Naive B cell (primary cell): Measurements from ENCODE around the gene ABHD17B. TPM values are rescaled to one million over a fixed set of nuclear protein-coding genes. Genes with fewer than 3 reads are reported as not detected.
A peak's percentile ranks its signal among the peaks of the same experiment; 100 is the strongest.

Source experiments
- ATAC-seq, 2 donors: fragments of 150-1000 bp; cut with Tn5 transposase; 2 replicates each; pipeline ENCODE4 v1.10.0; 2021; ENCODE audit warnings: low read depth in 2 of 2, mild to moderate bottlenecking in 2 of 2, moderate library complexity in 2 of 2
- DNase-seq: peaks from one replicate; pipeline ENCODE4 v3.0.0; 2022
- H3K27ac Mint-ChIP-seq, 6 donors: one replicate each; pipeline ENCODE4 v1.8.0; 2020 to 2022; ENCODE audit warnings: mild to moderate bottlenecking in 6 of 6, mixed read lengths in 6 of 6, moderate library complexity in 5 of 6, inconsistent platforms in 2 of 6
- H3K27me3 Mint-ChIP-seq, 3 donors: one replicate each; pipeline ENCODE4 v1.8.0; 2021 to 2022; ENCODE audit warnings: mixed read lengths in 3 of 3, mild to moderate bottlenecking in 1 of 3
- H3K36me3 Mint-ChIP-seq, 2 donors: one replicate each; pipeline ENCODE4 v1.8.0; 2020 to 2022; ENCODE audit warnings: mixed read lengths in 2 of 2, inconsistent platforms in 1 of 2, mild to moderate bottlenecking in 1 of 2
- H3K4me1 Mint-ChIP-seq, 3 donors: one replicate each; pipeline ENCODE4 v1.8.0; 2020 to 2022; ENCODE audit warnings: mixed read lengths in 3 of 3, inconsistent platforms in 1 of 3, mild to moderate bottlenecking in 1 of 3, moderate library complexity in 1 of 3
- H3K4me3 Mint-ChIP-seq, 8 donors: one replicate each; pipeline ENCODE4 v1.8.0; 2020 to 2022; ENCODE audit warnings: mild to moderate bottlenecking in 8 of 8, mixed read lengths in 8 of 8, moderate library complexity in 8 of 8, inconsistent platforms in 2 of 8
- H3K9me3 Mint-ChIP-seq, 7 donors: one replicate each; pipeline ENCODE4 v1.8.0; 2020 to 2022; ENCODE audit warnings: mixed read lengths in 7 of 7, mild to moderate bottlenecking in 5 of 7, inconsistent platforms in 2 of 7, moderate library complexity in 1 of 7
- polyA plus RNA-seq, 6 donors: library from polyadenylated mRNA; unstranded; fragments of 300-500 nt; fragmentation: Illumina TruSeq; gene quantifications; one replicate each; pipeline ENCODE4 v1.2.3, GENCODE V29; 2021; ENCODE audit warnings: low read depth in 6 of 6

ABHD17B gene
- polyA plus RNA-seq, 6 donors from 2014 or later: 47.4 to 83.9 (median 60.2) TPM

GRCh38 chr9:71928806-71929205, 17.8 kb upstream of the ABHD17B start:
- Mint-ChIP-seq H3K27me3 (no peaks in the 10 kb centered on the region), H3K36me3 (no peaks in the 10 kb centered on the region), H3K4me1 (peaks cover 14 to 34% (median 18%) of the 10 kb centered on the region in 3 donors), H3K9me3 (peaks cover 0 to 4% (median 0%) of the 10 kb centered on the region in 7 donors), H3K27ac (no peak overlapping the region), H3K4me3 (no peak overlapping the region)
- no peak for DNase-seq
- no peak for ATAC-seq

- no peaks in the 10 kb centered on the region for H3K36me3 Mint-ChIP-seq
- H3K9me3 Mint-ChIP-seq: peaks cover 0 to 4% (median 0%) of the 10 kb centered on the region in 7 donors
- ATAC-seq: no peak
Measured at GRCh38 chr9:71928376-71928775, 17.4 kb upstream of the ABHD17B start.

DNA sequence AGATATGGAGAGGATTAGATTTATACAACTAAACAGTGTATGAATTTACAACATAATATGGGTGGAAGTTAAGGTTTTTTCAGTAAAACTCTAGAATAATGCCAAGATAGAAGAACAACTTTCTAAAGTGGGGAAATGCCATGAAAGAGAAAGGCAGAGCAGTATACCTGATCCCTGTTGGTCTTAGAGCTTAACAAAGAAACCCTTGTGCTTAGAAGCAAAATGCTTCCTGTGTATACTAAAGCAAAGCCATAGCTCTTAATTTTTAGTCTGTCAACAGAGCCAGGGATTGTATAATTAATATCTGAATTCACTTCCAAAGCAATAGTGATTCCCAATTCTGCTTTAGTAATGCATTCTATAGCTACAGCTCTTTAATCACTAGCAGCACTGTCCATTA, 14.8 kb upstream of the ABHD17B start:
- H3K27ac Mint-ChIP-seq: peak overlapping the region in 1 of 6 donors; percentile 44
- H3K27me3 Mint-ChIP-seq: no peaks in the 10 kb centered on the region
- no peak for ATAC-seq
- no peaks in the 10 kb centered on the region for H3K9me3 Mint-ChIP-seq
- DNase-seq: no peak
- H3K4me3 Mint-ChIP-seq: no peak overlapping the region
- peaks cover 6 to 8% of the 10 kb centered on the region in 2 donors for H3K36me3 Mint-ChIP-seq
- peaks cover 18 to 43% (median 19%) of the 10 kb centered on the region in 3 donors for H3K4me1 Mint-ChIP-seq

More at GRCh38 chr9:71928376-71928775, 17.4 kb upstream of the ABHD17B start:
- Mint-ChIP-seq H3K27me3 (no peaks in the 10 kb centered on the region), H3K4me3 (no peak overlapping the region), H3K4me1 (peaks cover 12 to 38% (median 20%) of the 10 kb centered on the region in 3 donors), H3K27ac (peak overlapping the region in 1 of 6 donors; percentile 60)
- no peak for DNase-seq

DNA sequence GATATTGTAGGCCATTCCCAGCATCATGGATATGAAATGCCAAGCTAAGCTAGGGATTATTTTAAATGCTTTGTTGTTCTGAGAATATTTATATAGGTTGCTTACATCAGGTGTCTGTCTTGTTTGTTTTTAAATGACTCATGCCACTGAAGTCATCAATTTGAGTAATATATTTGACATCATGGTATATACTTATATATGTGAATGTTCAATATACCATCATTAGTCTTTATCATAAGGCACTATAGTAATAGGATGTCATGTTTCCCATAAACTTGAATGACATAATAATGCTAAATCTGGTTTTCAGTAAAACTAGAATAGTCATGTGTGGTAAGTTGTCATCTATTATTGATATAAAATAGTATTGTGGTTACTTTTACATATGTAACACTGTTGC, 13.6 kb upstream of the ABHD17B start:
- Mint-ChIP-seq H3K4me3 (no peak overlapping the region), H3K9me3 (no peaks in the 10 kb centered on the region), H3K4me1 (peaks cover 11 to 30% (median 13%) of the 10 kb centered on the region in 3 donors), H3K27me3 (no peaks in the 10 kb centered on the region), H3K27ac (no peak overlapping the region), H3K36me3 (peaks cover 8 to 9% of the 10 kb centered on the region in 2 donors)
- ATAC-seq (no peak), DNase-seq (no peak)

DNA sequence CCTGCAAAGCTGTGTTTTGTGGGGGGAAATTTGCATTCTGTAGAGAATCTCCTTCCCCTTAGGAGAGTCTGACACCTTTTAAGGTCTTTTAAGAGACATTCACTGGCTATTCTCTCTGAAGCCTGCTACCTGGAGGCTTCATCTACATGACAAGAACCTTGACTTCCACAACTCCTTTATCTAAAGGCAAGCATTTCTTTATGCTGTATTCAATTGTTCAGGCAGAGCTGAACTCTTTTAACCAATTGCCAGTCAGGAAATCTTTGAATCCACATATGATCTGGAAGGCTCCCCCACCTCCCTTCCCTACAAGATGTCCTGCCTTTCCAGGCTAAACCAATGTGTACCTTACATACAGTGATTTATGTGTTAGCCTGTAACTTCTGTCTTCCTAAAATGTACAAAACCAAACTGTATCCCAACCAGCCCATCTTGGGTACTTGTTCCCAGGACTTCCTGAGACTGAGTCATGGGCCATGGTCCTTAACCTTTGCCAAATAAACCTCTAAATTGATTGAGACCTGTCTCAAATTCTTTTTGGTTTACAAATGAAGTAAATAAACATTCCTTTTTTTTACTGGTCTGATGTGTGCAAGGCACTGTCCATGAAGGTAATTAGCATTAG, 10.3 kb upstream of the ABHD17B start:
- H3K27ac Mint-ChIP-seq: no peak overlapping the region
- no peak for DNase-seq
- H3K27me3 Mint-ChIP-seq: no peaks in the 10 kb centered on the region

DNA sequence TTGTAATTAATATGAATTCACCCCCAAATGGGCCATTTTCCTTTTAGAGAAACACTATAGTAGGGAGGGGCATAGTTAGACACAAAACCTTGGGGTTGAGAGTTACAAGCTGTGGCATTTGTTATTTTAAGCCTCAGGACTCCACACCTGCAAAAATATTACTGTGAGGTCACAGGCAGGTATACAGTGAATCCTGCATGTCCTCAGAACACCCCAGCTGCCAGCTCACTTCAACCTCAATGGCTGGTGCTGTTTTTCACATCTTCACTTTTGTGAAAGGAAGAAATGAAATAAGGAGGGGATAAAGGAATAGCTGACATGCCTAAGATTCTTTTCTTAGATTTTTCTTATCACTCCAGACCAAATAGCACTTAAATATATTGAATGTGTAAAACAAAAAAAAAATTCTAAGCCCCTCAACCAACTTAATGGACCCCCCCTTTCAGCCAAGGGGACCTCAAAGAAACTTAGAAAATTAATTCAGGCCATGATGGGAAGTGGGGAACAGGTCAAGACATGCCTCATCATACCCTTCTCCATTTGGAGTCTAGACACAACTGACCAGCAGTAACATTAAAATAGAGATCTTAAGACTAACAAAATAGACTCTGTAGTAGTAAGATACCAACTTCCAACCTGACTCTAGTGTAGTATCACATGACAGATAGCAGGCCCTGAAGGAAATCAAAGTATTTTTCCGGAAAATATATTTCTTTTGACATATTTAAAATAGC, 9.6 kb upstream of the ABHD17B start:
- no peak overlapping the region for H3K27ac Mint-ChIP-seq
- H3K4me3 Mint-ChIP-seq: no peak overlapping the region
- H3K36me3 Mint-ChIP-seq: peaks cover 8 to 9% of the 10 kb centered on the region in 2 donors
- DNase-seq (no peak), ATAC-seq (no peak)
- H3K9me3 Mint-ChIP-seq: no peaks in the 10 kb centered on the region
- peaks cover 18 to 46% (median 20%) of the 10 kb centered on the region in 3 donors for H3K4me1 Mint-ChIP-seq
- no peaks in the 10 kb centered on the region for H3K27me3 Mint-ChIP-seq

More for the DNA sequence above, 10.3 kb upstream of the ABHD17B start:
- H3K9me3 Mint-ChIP-seq: no peaks in the 10 kb centered on the region
- H3K4me1 Mint-ChIP-seq: peaks cover 14 to 41% (median 20%) of the 10 kb centered on the region in 3 donors
- peak overlapping the region in 1 of 8 donors; percentile 25 for H3K4me3 Mint-ChIP-seq
- ATAC-seq: no peak
- peaks cover 8 to 9% of the 10 kb centered on the region in 2 donors for H3K36me3 Mint-ChIP-seq

DNA sequence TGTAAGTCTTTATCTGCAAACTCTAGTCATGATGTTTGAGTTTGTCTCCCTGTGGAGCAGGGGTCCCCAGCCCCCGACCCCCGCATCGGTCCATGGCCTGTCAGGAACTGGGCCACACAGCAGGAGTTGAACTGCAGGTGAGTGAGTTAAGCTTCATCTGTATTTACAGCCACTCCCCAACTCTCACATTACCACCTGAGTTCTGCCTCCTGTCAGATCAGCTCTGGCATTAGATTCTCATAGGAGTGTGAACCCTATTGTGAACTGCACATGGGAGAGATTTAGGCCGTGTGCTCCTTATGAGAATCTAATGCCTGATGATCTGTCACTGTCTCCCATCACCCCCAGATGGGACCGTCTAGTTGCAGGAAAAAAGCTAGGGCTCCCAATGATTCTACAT, 7.4 kb upstream of the ABHD17B start:
- peak overlapping the region in 1 of 6 donors; percentile 51 for H3K27ac Mint-ChIP-seq
- no peak for ATAC-seq
- peaks cover 14 to 45% (median 25%) of the 10 kb centered on the region in 3 donors for H3K4me1 Mint-ChIP-seq

GRCh38 chr9:71916834-71917534, 6.0 kb upstream of the ABHD17B start:
- ATAC-seq (no peak), DNase-seq (no peak)
- no peak overlapping the region for H3K27ac Mint-ChIP-seq
- no peak overlapping the region for H3K4me3 Mint-ChIP-seq
- no peaks in the 10 kb centered on the region for H3K9me3 Mint-ChIP-seq
- H3K4me1 Mint-ChIP-seq: peaks cover 15 to 40% (median 35%) of the 10 kb centered on the region in 3 donors
- no peaks in the 10 kb centered on the region for H3K27me3 Mint-ChIP-seq
- peaks cover under 1 to 9% of the 10 kb centered on the region in 2 donors for H3K36me3 Mint-ChIP-seq

More for the DNA sequence above, 7.4 kb upstream of the ABHD17B start:
- DNase-seq: no peak
- H3K27me3 Mint-ChIP-seq: no peaks in the 10 kb centered on the region
- no peak overlapping the region for H3K4me3 Mint-ChIP-seq
- peaks cover 8 to 9% of the 10 kb centered on the region in 2 donors for H3K36me3 Mint-ChIP-seq
- no peaks in the 10 kb centered on the region for H3K9me3 Mint-ChIP-seq

GRCh38 chr9:71915495-71915894, 4.5 kb upstream of the ABHD17B start:
- peaks cover 0 to 7% of the 10 kb centered on the region in 2 donors for H3K36me3 Mint-ChIP-seq
- no peak for ATAC-seq
- no peaks in the 10 kb centered on the region for H3K27me3 Mint-ChIP-seq
- peaks cover 19 to 49% (median 40%) of the 10 kb centered on the region in 3 donors for H3K4me1 Mint-ChIP-seq
- H3K27ac Mint-ChIP-seq: no peak overlapping the region
- DNase-seq: no peak
- H3K4me3 Mint-ChIP-seq: no peak overlapping the region
- H3K9me3 Mint-ChIP-seq: no peaks in the 10 kb centered on the region

DNA sequence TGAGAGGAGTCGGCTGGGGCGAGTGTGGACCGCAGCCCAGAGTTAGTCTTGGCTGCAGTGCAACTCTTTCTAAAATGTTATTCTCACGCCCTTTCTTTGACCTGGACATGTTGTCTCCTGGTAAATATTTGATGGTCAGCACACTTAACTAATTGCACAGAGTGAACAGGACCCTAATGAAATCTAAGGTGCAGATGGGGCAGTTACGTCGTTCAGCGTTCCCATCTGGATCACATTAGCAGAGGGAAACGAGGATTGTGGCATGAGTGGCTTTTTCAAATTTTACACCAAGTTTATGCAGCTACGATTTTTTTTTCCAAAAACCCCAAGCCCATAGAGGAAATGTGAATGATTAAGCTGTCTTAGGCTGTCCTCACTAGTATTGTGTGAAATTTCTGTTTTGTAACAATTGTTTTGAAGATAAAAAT, 929 bp upstream of the ABHD17B start:
- no peaks in the 10 kb centered on the region for H3K27me3 Mint-ChIP-seq
- DNase-seq (no peak), ATAC-seq (no peak)
- H3K36me3 Mint-ChIP-seq: peaks cover 0 to 7% of the 10 kb centered on the region in 2 donors
- H3K4me3 Mint-ChIP-seq: peak overlapping the region; percentile 94 to 100 (median 100)
- peaks cover 37 to 64% (median 60%) of the 10 kb centered on the region in 3 donors for H3K4me1 Mint-ChIP-seq
- H3K27ac Mint-ChIP-seq: peak overlapping the region; percentile 93 to 99 (median 98)
- H3K9me3 Mint-ChIP-seq: no peaks in the 10 kb centered on the region

GRCh38 chr9:71910650-71911060, 338 bp downstream of the ABHD17B start:
- no peak for DNase-seq
- peaks cover 40 to 68% (median 67%) of the 10 kb centered on the region in 3 donors for H3K4me1 Mint-ChIP-seq
- ATAC-seq: peak; percentile 22 to 27
- no peaks in the 10 kb centered on the region for H3K9me3 Mint-ChIP-seq
- H3K4me3 Mint-ChIP-seq: peak overlapping the region; percentile 94 to 100 (median 100)
- peaks cover 0 to 7% of the 10 kb centered on the region in 2 donors for H3K36me3 Mint-ChIP-seq
- H3K27me3 Mint-ChIP-seq: no peaks in the 10 kb centered on the region
- H3K27ac Mint-ChIP-seq: peak overlapping the region; percentile 93 to 99 (median 98)

DNA sequence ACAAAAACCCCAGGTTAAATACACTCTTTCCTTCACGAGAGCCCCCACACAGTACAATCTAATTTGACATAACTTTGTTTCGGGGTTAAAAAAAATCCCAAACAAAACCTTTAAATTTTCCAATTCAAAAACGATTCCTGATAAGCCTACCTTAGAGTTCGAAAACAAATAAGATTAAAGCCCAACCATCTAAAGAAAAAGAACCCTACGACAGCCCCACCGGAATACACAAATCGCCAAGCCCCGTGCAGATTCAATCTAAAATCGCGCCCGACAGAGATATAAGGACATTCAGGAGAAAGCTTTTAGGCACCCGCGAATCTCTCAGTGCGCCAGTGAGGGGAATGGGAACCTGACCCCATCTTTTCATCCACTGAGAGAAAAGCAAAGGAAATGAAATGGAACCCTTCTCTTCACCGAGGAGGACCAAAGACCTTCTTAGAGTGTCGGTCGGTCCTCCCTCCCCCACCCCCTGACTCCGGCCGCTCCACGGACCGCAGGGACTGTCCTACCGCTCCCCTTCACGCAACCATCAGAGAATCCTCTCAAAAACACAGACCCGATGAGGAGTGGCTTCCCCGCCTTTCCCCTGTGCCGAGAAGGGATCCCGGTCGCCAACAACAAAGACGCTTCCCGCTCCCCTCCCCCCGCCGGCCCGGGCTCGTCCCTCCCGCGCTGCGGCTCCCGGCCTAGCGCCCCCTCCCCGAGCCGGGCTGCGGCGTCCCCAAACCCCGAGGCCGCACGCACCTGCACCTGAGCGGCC, 925 bp downstream of the ABHD17B start:
- Mint-ChIP-seq H3K9me3 (no peaks in the 10 kb centered on the region), H3K4me1 (peaks cover 40 to 73% (median 72%) of the 10 kb centered on the region in 3 donors), H3K27me3 (no peaks in the 10 kb centered on the region), H3K36me3 (peaks cover 0 to 7% of the 10 kb centered on the region in 2 donors), H3K27ac (peak overlapping the region; percentile 70 to 94 (median 90)), H3K4me3 (peak overlapping the region; percentile 94 to 100 (median 98))
- ATAC-seq (peak; percentile 1 to 3), DNase-seq (no peak)
